PFSK-1 (cell line): ENCODE results near the gene TXNIP.

Experiments used
- FOXP2 ChIP-seq: optimal IDR thresholded peaks from 2 replicates; pipeline ENCODE3; 2011; ENCODE audit warnings: borderline replicate concordance, control low read depth, inconsistent platforms; ENCODE audit not compliant: insufficient read depth; ENCODE audit errors: extremely low read length, extremely low read depth
- POLR2AphosphoS5 ChIP-seq: IDR thresholded peaks from 2 replicates; pipeline ENCODE4 v1.6.1; 2012; ENCODE audit warnings: low read depth, mild to moderate bottlenecking, control low read depth, low read length, moderate library complexity
- REST ChIP-seq, 2 experiments: IDR thresholded peaks; 2 replicates each; pipeline versions ENCODE4 v1.6.1 to v1.8.0; 2011 to 2012; ENCODE audit warnings: low read depth in 2 of 2, low read length in 2 of 2, control low read depth in 1 of 2, inconsistent platforms in 1 of 2, mild to moderate bottlenecking in 1 of 2, moderate library complexity in 1 of 2; ENCODE audit not compliant: insufficient read depth in 1 of 2
- SIN3A ChIP-seq: IDR thresholded peaks from 2 replicates; pipeline ENCODE4 v1.6.1; 2012; ENCODE audit warnings: mild to moderate bottlenecking, low read length, moderate library complexity, borderline replicate concordance; ENCODE audit not compliant: insufficient read depth
- TAF1 ChIP-seq: IDR thresholded peaks from 2 replicates; pipeline ENCODE4 v1.6.1; 2012; ENCODE audit warnings: low read length, control low read depth, borderline replicate concordance; ENCODE audit not compliant: insufficient read depth

Gene TXNIP

GRCh38 chr1:145975216-145975615 lies 21.2 kb downstream of the TXNIP start:
- TF ChIP-seq SIN3A, result no peak
- TF ChIP-seq FOXP2, result no peak
- no peak for TF ChIP-seq REST (IDR thresholded peaks at IDR 0.05; ENCODE audit: insufficient read depth in 1 of 2, low read depth in 2 of 2, low read length in 2 of 2)

- TF ChIP-seq FOXP2 (no peak), REST (IDR thresholded peaks at IDR 0.05; ENCODE audit: insufficient read depth in 1 of 2, low read depth in 2 of 2, low read length in 2 of 2) (no peak), POLR2AphosphoS5 (no peak), TAF1 (no peak), SIN3A (no peak)
Observed at GRCh38 chr1:145974721-145975120, 21.7 kb downstream of the TXNIP start.

DNA sequence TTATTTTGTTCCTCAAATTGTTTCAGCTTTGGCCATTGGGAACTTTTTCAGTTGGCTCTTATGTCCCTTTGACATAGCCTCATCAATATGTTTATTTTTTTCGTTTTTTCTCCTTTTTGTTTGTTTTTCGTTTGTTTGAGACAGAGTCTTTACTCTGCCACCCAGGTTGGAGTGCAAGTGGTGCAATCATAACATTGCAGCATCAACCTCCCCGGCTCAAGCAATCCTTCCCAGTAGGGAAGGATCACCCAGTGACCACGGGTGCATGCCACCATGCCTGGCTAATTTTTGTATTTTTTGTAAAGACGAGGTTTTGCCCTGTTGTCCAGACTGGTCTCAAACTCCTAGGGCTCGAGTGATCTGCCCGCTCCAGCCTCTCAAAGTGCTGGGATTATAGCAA lies 23.8 kb downstream of the TXNIP start:
- TF ChIP-seq REST (IDR thresholded peaks at IDR 0.05; ENCODE audit: insufficient read depth in 1 of 2, low read depth in 2 of 2, low read length in 2 of 2) (no peak), POLR2AphosphoS5 (no peak), TAF1 (no peak), FOXP2 (no peak), SIN3A (no peak)

GRCh38 chr1:145967288-145967687 lies 29.1 kb downstream of the TXNIP start:
- TF ChIP-seq REST (IDR thresholded peaks at IDR 0.05; ENCODE audit: insufficient read depth in 1 of 2, low read depth in 2 of 2, low read length in 2 of 2) (no peak), SIN3A (no peak), FOXP2 (no peak), TAF1 (no peak), POLR2AphosphoS5 (no peak)

- TF ChIP-seq SIN3A (no peak), TAF1 (no peak)
Observed at GRCh38 chr1:145965119-145965744, 31.1 kb downstream of the TXNIP start.
